B cell (primary cell): Measurements from ENCODE around the gene NCKAP1. TPM values are rescaled to one million over a fixed set of nuclear protein-coding genes. Genes with fewer than 3 reads are reported as not detected.

Source experiments
- ATAC-seq: fragments of 200-7000 bp; cut with Tn5 transposase; one replicate; pipeline ENCODE4 v1.10.0; 2021; ENCODE audit warnings: low read depth, mild to moderate bottlenecking, moderate number of reproducible peaks, moderate library complexity
- CTCF ChIA-PET: fragments of 350-600 bp; sonication (Branson Sonifier 250); formaldehyde crosslinking; loops from one replicate; lab custom pipeline; 2021; ENCODE audit warnings: antibody characterized with exemption, inconsistent platforms; lab: Charles Lee
- POLR2A ChIA-PET: fragments of 350-600 bp; sonication (Branson Sonifier 250); formaldehyde crosslinking; loops from one replicate; lab custom pipeline; 2021; ENCODE audit warnings: antibody characterized with exemption; lab: Charles Lee
- DNase-seq: peaks from one replicate; pipeline ENCODE4 v3.0.0; 2013
- H2AFZ ChIP-seq: 2 replicates; pipeline ENCODE4 v1.6.1; 2012; ENCODE audit warnings: mild to moderate bottlenecking, low read depth, low read length; ENCODE audit not compliant: insufficient read depth, poor library complexity, severe bottlenecking
- H3K27ac ChIP-seq, 2 donors: 1 replicate in 1 of 2; 2 replicates in 1 of 2; pipeline ENCODE4 v1.5.1; 2012 to 2013; ENCODE audit warnings: low read length in 2 of 2, mild to moderate bottlenecking in 2 of 2, moderate library complexity in 1 of 2
- H3K27me3 ChIP-seq, 4 experiments: fragments of 200-600 bp in 1 of 4; sonication (generic) in 1 of 4; replicated peaks in 1 of 4; 1 replicate in 2 of 4; 2 replicates in 2 of 4; pipeline versions ENCODE4 v1.6.1 to v1.7.0; 2013 to 2016; ENCODE audit warnings: low read length in 3 of 4, mild to moderate bottlenecking in 2 of 4, mixed read lengths in 1 of 4, moderate library complexity in 1 of 4; ENCODE audit not compliant: insufficient read depth in 4 of 4, control insufficient read depth in 3 of 4; ENCODE audit errors: control extremely low read depth in 1 of 4
- H3K36me3 ChIP-seq, 2 experiments: replicated peaks in 1 of 2; 1 replicate in 1 of 2; 2 replicates in 1 of 2; pipeline versions ENCODE4 v1.6.1 to v1.7.1; 2013; ENCODE audit warnings: low read length in 1 of 2; ENCODE audit not compliant: insufficient read depth in 2 of 2, control insufficient read depth in 1 of 2; ENCODE audit errors: control extremely low read depth in 1 of 2, extremely low read depth in 1 of 2
- H3K4me1 ChIP-seq, 2 donors: fragments of 200-600 bp in 1 of 2; sonication (generic) in 1 of 2; 1 replicate in 1 of 2; 2 replicates in 1 of 2; pipeline versions ENCODE4 v1.5.1 to v1.6.1; 2013 to 2017; ENCODE audit warnings: low read length in 2 of 2; ENCODE audit not compliant: control insufficient read depth in 2 of 2, insufficient read depth in 2 of 2
- H3K4me2 ChIP-seq: replicated peaks from 2 replicates; pipeline ENCODE3; 2012; ENCODE audit warnings: mild to moderate bottlenecking, low read depth, low read length; ENCODE audit not compliant: poor library complexity, severe bottlenecking
- H3K4me3 ChIP-seq, 5 experiments: fragments of 200-600 bp in 1 of 5; sonication (generic) in 1 of 5; 1 replicate in 3 of 5; 2 replicates in 2 of 5; pipeline versions ENCODE4 v1.5.1 to v1.7.0; 2011 to 2016; ENCODE audit warnings: low read length in 4 of 5, mild to moderate bottlenecking in 4 of 5, low read depth in 2 of 5, control low read depth in 1 of 5, moderate library complexity in 1 of 5; ENCODE audit not compliant: insufficient read depth in 1 of 5; ENCODE audit errors: control extremely low read depth in 1 of 5, extremely low read depth in 1 of 5
- H3K79me2 ChIP-seq: fragments of 200-600 bp; sonication (generic); one replicate; pipeline ENCODE4 v1.6.0; 2016; ENCODE audit warnings: low read length; ENCODE audit not compliant: control insufficient read depth, insufficient read depth
- H3K9ac ChIP-seq: fragments of 200-600 bp; sonication (generic); 2 replicates; pipeline ENCODE4 v1.6.1; 2017; ENCODE audit warnings: mild to moderate bottlenecking, low read length, moderate library complexity
- H3K9me3 ChIP-seq, 3 donors: one replicate each; pipeline versions ENCODE4 v1.6.1 to v1.7.1; 2013; ENCODE audit warnings: low read length in 2 of 3; ENCODE audit not compliant: control insufficient read depth in 2 of 3, insufficient read depth in 1 of 3; ENCODE audit errors: control extremely low read depth in 1 of 3
- H4K20me1 ChIP-seq: 2 replicates; pipeline ENCODE4 v1.6.0; 2012; ENCODE audit warnings: mild to moderate bottlenecking, low read length; ENCODE audit not compliant: insufficient read depth, control insufficient read depth, poor library complexity, severe bottlenecking
- H3K27ac Mint-ChIP-seq: one replicate; pipeline ENCODE4 v1.8.0; 2021; ENCODE audit warnings: mixed read lengths
- H3K27me3 Mint-ChIP-seq: one replicate; pipeline ENCODE4 v1.8.0; 2021; ENCODE audit warnings: mixed read lengths
- H3K4me1 Mint-ChIP-seq: one replicate; pipeline ENCODE4 v1.8.0; 2021; ENCODE audit warnings: mixed read lengths
- H3K4me3 Mint-ChIP-seq: one replicate; pipeline ENCODE4 v1.8.0; 2021; ENCODE audit warnings: mixed read lengths
- H3K9me3 Mint-ChIP-seq: one replicate; pipeline ENCODE4 v1.8.0; 2022; ENCODE audit warnings: mixed read lengths; ENCODE audit not compliant: insufficient read depth
- EZH2 ChIP-seq: IDR thresholded peaks from 2 replicates; pipeline ENCODE4 v1.6.1; 2012; ENCODE audit warnings: borderline replicate concordance, low read depth, mild to moderate bottlenecking, moderate library complexity, low read length; ENCODE audit not compliant: insufficient read depth, poor library complexity, severe bottlenecking
- WGBS: methylation state at CpG from one replicate; pipeline ENCODE4 v1.1.5; 2013; ENCODE audit warnings: missing lambda C conversion rate; ENCODE audit not compliant: insufficient coverage; 5-methylcytosine and 5-hydroxymethylcytosine counted together
- intact Hi-C: fragments of 100-400 bp; cut with micrococcal nuclease; formaldehyde crosslinking; loops from one replicate; pipeline ENCODE4 v1.10.0; 2022
- polyA plus RNA-seq: library from polyadenylated mRNA; depleted of rRNA; stranded (reverse); fragments of >200 nt; gene quantifications from 2 replicates; pipeline ENCODE4 v1.2.3, GENCODE V29; 2012
- total RNA-seq, 2 donors: library from RNA; stranded (reverse); fragments of 120-200 nt in 1 of 2; gene quantifications; 1 replicate in 1 of 2; 2 replicates in 1 of 2; pipeline versions ENCODE4 v1.2.3 to v1.2.4, GENCODE V29; 2013 to 2022
- TF ChIP-seq, protein P1 (sequence below): fragments of 200-600 bp; IDR thresholded peaks from one replicate; pipeline ENCODE4 v1.8.0; 2022; ENCODE audit warnings: antibody characterized with exemption, mild to moderate bottlenecking

The NCKAP1 gene
- total and polyA plus RNA-seq, 2 donors (not counting 1 experiment from before 2014, with no cell fraction given) = 0.05 TPM; not detected in 1

DNA sequence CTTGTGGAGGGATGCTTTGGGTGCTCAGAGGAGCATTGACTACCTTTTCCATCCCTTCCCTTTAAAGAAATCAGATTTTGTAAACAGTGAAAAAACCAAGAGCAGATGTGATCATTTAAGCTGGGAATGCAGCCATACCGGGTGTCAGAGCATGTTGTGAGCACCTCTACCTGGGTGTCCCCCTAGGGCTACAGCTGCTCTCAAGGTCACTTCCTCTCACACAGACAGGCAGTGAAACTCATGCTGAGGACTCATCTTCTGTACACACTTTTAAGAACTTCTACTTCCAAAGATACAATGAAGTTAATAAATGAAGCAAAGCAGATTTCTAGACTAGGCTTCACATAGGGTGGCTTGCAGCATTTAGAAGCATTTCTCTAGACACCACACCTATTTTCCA lies 123.4 kb downstream of the NCKAP1 start:
- Histone ChIP-seq H4K20me1 (no peaks in the 10 kb centered on the region), H3K4me1 (no peaks in the 10 kb centered on the region), H3K36me3 (no peaks in the 10 kb centered on the region), H3K27ac (no peak overlapping the region), H3K27me3 (no peaks in the 10 kb centered on the region), H3K79me2 (no peaks in the 10 kb centered on the region), H3K9me3 (no peaks in the 10 kb centered on the region), H3K9ac (no peak overlapping the region), H2AFZ (no peak overlapping the region), H3K4me2 (no peak overlapping the region), H3K4me3 (no peak overlapping the region)
- 60% methylated on average over 1 of the region's 1 CpG for WGBS
- H3K4me3 Mint-ChIP-seq = no peak overlapping the region
- ATAC-seq (no peak), DNase-seq (no peak)
- CTCF ChIA-PET = no interaction called here
- no peaks in the 10 kb centered on the region for H3K4me1 Mint-ChIP-seq
- peaks cover 15% of the 10 kb centered on the region for H3K27me3 Mint-ChIP-seq
- intact Hi-C loops = no loop called here
- POLR2A ChIA-PET = no interaction called here
- no peaks in the 10 kb centered on the region for H3K9me3 Mint-ChIP-seq
- no peak overlapping the region for H3K27ac Mint-ChIP-seq
- TF ChIP-seq, protein P1, sequence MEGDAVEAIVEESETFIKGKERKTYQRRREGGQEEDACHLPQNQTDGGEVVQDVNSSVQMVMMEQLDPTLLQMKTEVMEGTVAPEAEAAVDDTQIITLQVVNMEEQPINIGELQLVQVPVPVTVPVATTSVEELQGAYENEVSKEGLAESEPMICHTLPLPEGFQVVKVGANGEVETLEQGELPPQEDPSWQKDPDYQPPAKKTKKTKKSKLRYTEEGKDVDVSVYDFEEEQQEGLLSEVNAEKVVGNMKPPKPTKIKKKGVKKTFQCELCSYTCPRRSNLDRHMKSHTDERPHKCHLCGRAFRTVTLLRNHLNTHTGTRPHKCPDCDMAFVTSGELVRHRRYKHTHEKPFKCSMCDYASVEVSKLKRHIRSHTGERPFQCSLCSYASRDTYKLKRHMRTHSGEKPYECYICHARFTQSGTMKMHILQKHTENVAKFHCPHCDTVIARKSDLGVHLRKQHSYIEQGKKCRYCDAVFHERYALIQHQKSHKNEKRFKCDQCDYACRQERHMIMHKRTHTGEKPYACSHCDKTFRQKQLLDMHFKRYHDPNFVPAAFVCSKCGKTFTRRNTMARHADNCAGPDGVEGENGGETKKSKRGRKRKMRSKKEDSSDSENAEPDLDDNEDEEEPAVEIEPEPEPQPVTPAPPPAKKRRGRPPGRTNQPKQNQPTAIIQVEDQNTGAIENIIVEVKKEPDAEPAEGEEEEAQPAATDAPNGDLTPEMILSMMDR = no peak
- no peak for TF ChIP-seq EZH2

DNA sequence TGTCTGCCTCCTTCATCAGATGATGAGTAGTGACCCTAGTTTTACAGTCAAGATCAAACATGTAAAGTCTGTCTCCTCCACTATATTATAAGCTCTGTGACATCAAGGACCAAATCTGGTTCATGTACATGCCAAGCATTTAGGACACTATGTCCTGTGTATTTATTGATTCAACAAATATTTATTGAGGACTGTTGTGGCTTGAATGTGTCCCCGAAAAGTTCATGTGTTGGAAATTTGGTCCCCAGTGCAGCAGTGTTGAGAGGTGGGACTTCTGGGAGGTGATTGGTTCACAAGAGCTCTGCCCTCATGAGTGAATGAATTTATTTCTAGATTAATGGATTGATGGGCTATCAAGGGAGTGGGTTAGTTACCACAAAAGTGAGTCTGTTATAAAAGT lies 125.2 kb downstream of the NCKAP1 start:
- peaks cover 15% of the 10 kb centered on the region for H3K27me3 Mint-ChIP-seq
- ATAC-seq (no peak), DNase-seq (no peak)
- H3K4me2 ChIP-seq = no peak overlapping the region
- no CpG with 5 or more reads among the region's 1 CpG for WGBS
- no peaks in the 10 kb centered on the region for H3K36me3 ChIP-seq
- no peak overlapping the region for H3K27ac ChIP-seq
- H3K9me3 ChIP-seq = no peaks in the 10 kb centered on the region
- H3K9ac ChIP-seq = no peak overlapping the region
- no peaks in the 10 kb centered on the region for H3K4me1 ChIP-seq
- no peak overlapping the region for H2AFZ ChIP-seq
- intact Hi-C loops = no loop called here
- H3K4me3 ChIP-seq = no peak overlapping the region
- no peak for TF ChIP-seq EZH2
- TF ChIP-seq, protein P1 = no peak
- H3K4me3 Mint-ChIP-seq = no peak overlapping the region
- H3K9me3 Mint-ChIP-seq = no peaks in the 10 kb centered on the region
- POLR2A ChIA-PET = no interaction called here
- CTCF ChIA-PET = no interaction called here
- no peaks in the 10 kb centered on the region for H4K20me1 ChIP-seq
- no peak overlapping the region for H3K27ac Mint-ChIP-seq
- no peaks in the 10 kb centered on the region for H3K27me3 ChIP-seq
- no peaks in the 10 kb centered on the region for H3K79me2 ChIP-seq
- no peaks in the 10 kb centered on the region for H3K4me1 Mint-ChIP-seq
